Smooth muscle cell (in vitro differentiated cells): ENCODE measurements around the gene VLDLR. TPM values are rescaled to one million over a fixed set of nuclear protein-coding genes. Genes with fewer than 3 reads are reported as not detected.

Experiments used
- DNase-seq: peaks from one replicate; lab custom pipeline; 2025; ENCODE audit not compliant: unreplicated experiment; lab: John Stamatoyannopoulos, UW
- H2AFZ ChIP-seq: fragments of 200-600 bp; sonication (generic); 2 replicates; pipeline ENCODE4 v1.6.0; 2016; ENCODE audit warnings: antibody characterized with exemption, low read depth, mild to moderate bottlenecking
- H3F3A ChIP-seq: fragments of 200-600 bp; sonication (generic); 2 replicates; pipeline ENCODE4 v1.6.0; 2017; ENCODE audit warnings: antibody characterized with exemption, low read depth
- H3K27ac ChIP-seq: fragments of 200-600 bp; sonication (generic); 2 replicates; pipeline ENCODE4 v1.5.1; 2016; ENCODE audit warnings: low read depth, mild to moderate bottlenecking
- H3K27me3 ChIP-seq: fragments of 200-600 bp; sonication (generic); 2 replicates; pipeline ENCODE4 v1.6.1; 2016; ENCODE audit warnings: low read depth, mild to moderate bottlenecking
- H3K36me3 ChIP-seq: fragments of 200-600 bp; sonication (generic); 2 replicates; pipeline ENCODE4 v1.5.1; 2016; ENCODE audit warnings: low read depth
- H3K4me1 ChIP-seq: fragments of 200-600 bp; sonication (generic); 2 replicates; pipeline ENCODE4 v1.5.1; 2016; ENCODE audit warnings: low read depth
- H3K4me2 ChIP-seq: fragments of 200-600 bp; sonication (generic); 2 replicates; pipeline ENCODE4 v1.6.0; 2016; ENCODE audit warnings: mild to moderate bottlenecking
- H3K4me3 ChIP-seq: fragments of 200-600 bp; sonication (generic); 2 replicates; pipeline ENCODE4 v1.5.1; 2016; ENCODE audit warnings: mild to moderate bottlenecking
- H3K79me2 ChIP-seq: fragments of 200-600 bp; sonication (generic); 2 replicates; pipeline ENCODE4 v1.6.0; 2016; ENCODE audit warnings: low read depth, mild to moderate bottlenecking
- H3K9ac ChIP-seq: fragments of 200-600 bp; sonication (generic); 2 replicates; pipeline ENCODE4 v1.6.0; 2016; ENCODE audit warnings: low read depth
- H3K9me3 ChIP-seq: fragments of 200-600 bp; sonication (generic); replicated peaks from 2 replicates; pipeline ENCODE4 v1.5.1; 2016; ENCODE audit warnings: low read depth
- H4K20me1 ChIP-seq: fragments of 200-600 bp; sonication (generic); 2 replicates; pipeline ENCODE4 v1.6.0; 2016; ENCODE audit warnings: low read depth
- WGBS: methylation state at CpG from one replicate; pipeline ENCODE4 v1.1.7; 2016; ENCODE audit warnings: low lambda C conversion rate; 5-methylcytosine and 5-hydroxymethylcytosine counted together
- polyA plus RNA-seq: library from polyadenylated mRNA; unstranded; fragments of >200 nt; fragmentation: Nextera tagmentation; extraction: Ambion mirVana; gene quantifications from 2 replicates; pipeline ENCODE4 v1.2.1, GENCODE V29; 2016
- total RNA-seq: library from RNA; depleted of rRNA; stranded (reverse); fragments of >200 nt; gene quantifications from 2 replicates; pipeline ENCODE4 v1.2.3, GENCODE V29; 2014
- TF ChIP-seq, protein P1 (sequence below): fragments of 200-600 bp; sonication (generic); IDR thresholded peaks from 2 replicates; pipeline ENCODE4 v1.5.1; 2017; ENCODE audit warnings: borderline replicate concordance, mild to moderate bottlenecking, antibody characterized with exemption; ENCODE audit not compliant: insufficient read depth, poor library complexity, severe bottlenecking

Gene VLDLR
- total and polyA plus RNA-seq, 2 experiments from 2014 or later, result 14.1 to 37.5 TPM

DNA sequence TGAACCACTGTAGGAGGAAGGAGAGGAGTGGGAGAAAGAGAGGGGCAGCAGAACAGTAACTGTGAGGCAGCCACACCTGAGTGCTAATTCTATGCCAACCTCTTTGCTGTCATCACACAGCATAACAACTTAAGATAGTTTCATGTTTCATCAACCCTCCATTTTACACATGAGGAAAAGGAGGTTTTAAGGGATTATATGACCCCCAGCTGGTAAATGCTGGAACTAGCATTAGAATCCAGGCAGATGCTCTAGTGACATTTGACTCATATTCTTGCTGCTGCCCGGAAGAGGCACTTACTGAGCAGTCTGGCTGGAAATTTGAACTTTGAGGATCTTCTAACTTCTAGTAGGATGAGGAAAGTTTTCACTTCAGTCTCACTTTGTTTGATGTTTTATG is 24.1 kb upstream of the VLDLR start:
- Histone ChIP-seq H3K9me3 (no peaks in the 10 kb centered on the region), H3F3A (no peaks in the 10 kb centered on the region), H3K4me1 (peaks cover 3% of the 10 kb centered on the region), H4K20me1 (no peaks in the 10 kb centered on the region), H2AFZ (no peak overlapping the region), H3K27me3 (no peaks in the 10 kb centered on the region), H3K4me3 (no peak overlapping the region), H3K4me2 (no peak overlapping the region), H3K36me3 (no peaks in the 10 kb centered on the region), H3K9ac (no peak overlapping the region), H3K79me2 (no peaks in the 10 kb centered on the region), H3K27ac (no peak overlapping the region)
- DNase-seq, result no peak
- TF ChIP-seq, protein P1, sequence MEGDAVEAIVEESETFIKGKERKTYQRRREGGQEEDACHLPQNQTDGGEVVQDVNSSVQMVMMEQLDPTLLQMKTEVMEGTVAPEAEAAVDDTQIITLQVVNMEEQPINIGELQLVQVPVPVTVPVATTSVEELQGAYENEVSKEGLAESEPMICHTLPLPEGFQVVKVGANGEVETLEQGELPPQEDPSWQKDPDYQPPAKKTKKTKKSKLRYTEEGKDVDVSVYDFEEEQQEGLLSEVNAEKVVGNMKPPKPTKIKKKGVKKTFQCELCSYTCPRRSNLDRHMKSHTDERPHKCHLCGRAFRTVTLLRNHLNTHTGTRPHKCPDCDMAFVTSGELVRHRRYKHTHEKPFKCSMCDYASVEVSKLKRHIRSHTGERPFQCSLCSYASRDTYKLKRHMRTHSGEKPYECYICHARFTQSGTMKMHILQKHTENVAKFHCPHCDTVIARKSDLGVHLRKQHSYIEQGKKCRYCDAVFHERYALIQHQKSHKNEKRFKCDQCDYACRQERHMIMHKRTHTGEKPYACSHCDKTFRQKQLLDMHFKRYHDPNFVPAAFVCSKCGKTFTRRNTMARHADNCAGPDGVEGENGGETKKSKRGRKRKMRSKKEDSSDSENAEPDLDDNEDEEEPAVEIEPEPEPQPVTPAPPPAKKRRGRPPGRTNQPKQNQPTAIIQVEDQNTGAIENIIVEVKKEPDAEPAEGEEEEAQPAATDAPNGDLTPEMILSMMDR, result no peak
- WGBS, result 35% methylated on average over 1 of the region's 1 CpG

DNA sequence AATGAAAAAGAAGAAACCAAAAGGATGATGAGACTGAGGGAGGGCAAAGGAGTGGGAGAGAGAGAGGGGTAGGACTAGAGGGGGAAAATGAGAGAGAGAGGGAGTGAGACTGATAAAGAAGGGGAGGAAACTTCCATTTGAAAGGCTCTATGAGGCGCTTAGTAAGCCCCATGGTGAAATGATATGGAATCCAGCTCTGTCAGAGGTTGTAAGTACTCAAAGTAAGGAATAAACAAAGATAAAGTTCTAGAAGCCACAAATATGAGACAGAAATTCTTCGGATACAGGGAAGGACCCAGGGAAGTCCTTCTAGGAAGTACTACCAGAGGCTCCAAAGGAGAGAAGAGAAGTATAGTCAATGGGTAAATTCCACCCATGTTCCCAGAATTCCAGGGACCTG is 21.7 kb upstream of the VLDLR start:
- H3K27ac ChIP-seq, result no peak overlapping the region
- H3K4me1 ChIP-seq, result peaks cover 3% of the 10 kb centered on the region
- H3K9me3 ChIP-seq, result no peaks in the 10 kb centered on the region
- no peaks in the 10 kb centered on the region for H3K27me3 ChIP-seq
- TF ChIP-seq, protein P1, result no peak
- DNase-seq, result no peak
- H2AFZ ChIP-seq, result no peak overlapping the region
- H3K9ac ChIP-seq, result no peak overlapping the region
- H4K20me1 ChIP-seq, result no peaks in the 10 kb centered on the region
- H3K4me3 ChIP-seq, result no peak overlapping the region
- WGBS, result 18% methylated on average over 2 of the region's 2 CpGs
- no peaks in the 10 kb centered on the region for H3F3A ChIP-seq
- H3K4me2 ChIP-seq, result peak overlapping the region; percentile 53
- H3K36me3 ChIP-seq, result no peaks in the 10 kb centered on the region
- no peaks in the 10 kb centered on the region for H3K79me2 ChIP-seq

DNA sequence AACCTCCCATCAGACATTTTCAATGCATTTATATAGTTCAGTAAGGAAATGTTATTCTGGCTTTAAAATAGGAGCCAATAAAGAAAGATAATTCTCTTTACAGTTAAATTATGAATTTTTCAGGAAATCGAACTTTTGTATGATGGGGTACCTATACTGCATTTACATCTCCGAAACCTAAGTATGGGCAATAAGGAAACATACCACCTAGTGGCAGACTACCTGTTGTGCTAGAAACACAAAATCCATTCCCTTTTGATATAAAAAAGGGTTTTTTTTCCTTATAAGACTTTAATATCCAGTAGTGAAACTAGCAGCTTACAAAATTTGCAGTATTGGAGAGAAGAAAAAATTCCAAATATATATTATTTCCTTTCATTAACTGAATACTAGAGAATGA is 21.3 kb upstream of the VLDLR start:
- Histone ChIP-seq H3K36me3 (no peaks in the 10 kb centered on the region), H3K4me2 (peak overlapping the region; percentile 53), H3K27me3 (no peaks in the 10 kb centered on the region), H2AFZ (no peak overlapping the region), H4K20me1 (no peaks in the 10 kb centered on the region), H3K9ac (no peak overlapping the region), H3K9me3 (no peaks in the 10 kb centered on the region), H3K79me2 (no peaks in the 10 kb centered on the region), H3K27ac (no peak overlapping the region), H3K4me1 (peaks cover 3% of the 10 kb centered on the region), H3F3A (no peaks in the 10 kb centered on the region), H3K4me3 (no peak overlapping the region)
- TF ChIP-seq, protein P1, result no peak
- no peak for DNase-seq
- 96% methylated on average over 2 of the region's 2 CpGs for WGBS

DNA sequence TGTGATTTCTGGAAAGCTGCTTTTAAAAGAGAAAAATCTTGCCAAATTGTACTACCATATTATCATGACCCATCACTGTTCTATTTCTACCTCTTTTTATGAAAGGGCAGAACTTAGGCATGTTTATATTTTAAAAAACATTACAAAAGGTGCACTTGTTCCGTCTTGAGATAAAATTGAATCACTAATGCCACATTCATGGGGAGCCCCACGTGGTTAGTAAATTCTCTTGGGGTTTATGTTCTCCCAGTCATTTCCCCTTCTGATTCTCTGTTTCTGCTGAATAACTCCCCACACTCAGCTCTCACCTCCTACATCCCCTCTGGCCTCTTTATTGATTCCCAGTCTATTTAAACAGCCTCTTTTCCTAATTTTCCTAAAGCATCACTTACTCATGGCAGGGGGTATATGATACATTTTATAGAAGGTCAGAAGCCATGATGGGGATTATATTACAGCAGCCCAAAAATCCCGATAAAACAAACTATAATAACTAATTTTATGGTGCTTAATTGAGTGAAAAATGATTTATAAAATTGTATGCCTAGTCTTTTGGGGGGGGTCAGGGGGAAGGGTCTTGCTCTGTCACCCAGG is 19.7 kb upstream of the VLDLR start:
- Histone ChIP-seq H3K9me3 (no peaks in the 10 kb centered on the region), H3K4me1 (peaks cover 3% of the 10 kb centered on the region), H3K27me3 (no peaks in the 10 kb centered on the region), H3K4me2 (no peak overlapping the region), H3K27ac (no peak overlapping the region), H3K36me3 (no peaks in the 10 kb centered on the region), H3K9ac (no peak overlapping the region), H3K4me3 (no peak overlapping the region), H2AFZ (no peak overlapping the region), H3F3A (no peaks in the 10 kb centered on the region), H4K20me1 (no peaks in the 10 kb centered on the region), H3K79me2 (no peaks in the 10 kb centered on the region)
- TF ChIP-seq, protein P1, result no peak
- DNase-seq, result no peak
- 88% methylated on average over 3 of the region's 3 CpGs for WGBS
